DOHH2 (cell line): Measurements from ENCODE around the gene STX16.
"Not testable (repeated sequence)": the region's sequence is repeated elsewhere in the genome, so short reads cannot be mapped to it uniquely, and the experiment has no call there.

Source experiments
- H3F3A ChIP-seq: fragments of 200-600 bp; sonication (generic), shearing (Covaris generic); 2 replicates; pipeline ENCODE4 v1.6.0; 2016; ENCODE audit warnings: antibody characterized with exemption, mild to moderate bottlenecking; ENCODE audit not compliant: control insufficient read depth, insufficient read depth
- H3K27ac ChIP-seq: fragments of 200-600 bp; sonication (generic); 2 replicates; pipeline ENCODE4 v1.5.1; 2014; ENCODE audit warnings: low read depth, mild to moderate bottlenecking, low read length, moderate library complexity
- H3K27me3 ChIP-seq: fragments of 200-600 bp; sonication (generic); 2 replicates; pipeline ENCODE4 v1.6.1; 2014; ENCODE audit warnings: mild to moderate bottlenecking, low read length, mixed read lengths; ENCODE audit not compliant: control insufficient read depth
- H3K36me3 ChIP-seq: fragments of 200-600 bp; sonication (generic); 2 replicates; pipeline ENCODE4 v1.6.1; 2014; ENCODE audit warnings: mild to moderate bottlenecking, low read length, moderate library complexity, mixed read lengths; ENCODE audit not compliant: control insufficient read depth
- H3K4me1 ChIP-seq: fragments of 200-600 bp; sonication (generic); 2 replicates; pipeline ENCODE4 v1.6.1; 2014; ENCODE audit warnings: mild to moderate bottlenecking, low read length, mixed read lengths; ENCODE audit not compliant: control insufficient read depth
- H3K4me2 ChIP-seq: fragments of 200-600 bp; sonication (generic); 2 replicates; pipeline ENCODE4 v1.6.0; 2014; ENCODE audit warnings: mild to moderate bottlenecking, low read length, moderate library complexity
- H3K4me3 ChIP-seq: fragments of 200-600 bp; sonication (generic); 2 replicates; pipeline ENCODE4 v1.5.1; 2014; ENCODE audit warnings: mild to moderate bottlenecking, low read length, mixed read lengths
- H3K79me2 ChIP-seq: fragments of 200-600 bp; sonication (generic); 2 replicates; pipeline ENCODE4 v1.6.1; 2014; ENCODE audit warnings: mild to moderate bottlenecking, low read length, mixed read lengths; ENCODE audit not compliant: control insufficient read depth
- H3K9me2 ChIP-seq: fragments of 200-600 bp; sonication (generic); replicated peaks from 2 replicates; pipeline ENCODE4 v1.6.1; 2014; ENCODE audit warnings: mild to moderate bottlenecking, low read length, mixed read lengths; ENCODE audit not compliant: control insufficient read depth
- H3K9me3 ChIP-seq: fragments of 200-600 bp; sonication (generic); 2 replicates; pipeline ENCODE4 v1.6.1; 2014; ENCODE audit warnings: antibody characterized with exemption, low read length, mixed read lengths; ENCODE audit not compliant: control insufficient read depth, insufficient read depth
- H4K20me1 ChIP-seq: fragments of 200-600 bp; sonication (generic); 2 replicates; pipeline ENCODE4 v1.6.0; 2014; ENCODE audit warnings: low read depth, mild to moderate bottlenecking, antibody characterized with exemption, low read length, moderate library complexity; ENCODE audit not compliant: control insufficient read depth, insufficient read depth
- EZH2phosphoT487 ChIP-seq: fragments of 200-600 bp; sonication (generic); IDR thresholded peaks from 2 replicates; pipeline ENCODE4 v1.6.1; 2017; ENCODE audit warnings: borderline replicate concordance, mild to moderate bottlenecking, antibody characterized with exemption, low read length, moderate library complexity, mixed read lengths
- TF ChIP-seq, protein P1 (sequence below): fragments of 200-600 bp; sonication (generic); IDR thresholded peaks from one replicate; pipeline ENCODE4 v1.5.1; 2014; ENCODE audit warnings: antibody characterized with exemption, mild to moderate bottlenecking, low read depth, low read length; ENCODE audit not compliant: poor library complexity, severe bottlenecking

STX16 gene

DNA sequence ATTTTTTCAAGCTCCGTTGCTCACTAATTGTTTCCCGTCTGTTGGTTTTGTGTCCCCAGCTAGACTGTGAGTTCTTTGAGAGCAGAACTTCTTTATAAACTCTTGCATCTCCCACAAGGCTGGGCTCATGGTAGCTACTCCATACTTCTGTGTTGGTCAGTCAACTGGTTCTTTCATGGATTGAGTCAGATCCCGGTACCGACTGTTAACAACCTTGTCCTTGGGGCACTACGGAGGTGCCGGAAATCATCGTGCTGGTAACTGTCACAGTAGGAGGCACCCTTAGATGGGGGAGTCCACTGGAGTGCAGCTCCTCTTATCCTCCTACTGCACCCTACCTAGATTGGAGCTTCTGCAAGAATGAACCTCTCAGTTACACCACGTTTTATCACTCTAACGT, 8.6 kb upstream of the STX16 start:
- H3K4me1 ChIP-seq = peaks cover 3% of the 10 kb centered on the region; the same call in 1 of the 2 replicates
- no peaks in the 10 kb centered on the region for H3F3A ChIP-seq
- H3K79me2 ChIP-seq = no peaks in the 10 kb centered on the region
- TF ChIP-seq, protein P1, sequence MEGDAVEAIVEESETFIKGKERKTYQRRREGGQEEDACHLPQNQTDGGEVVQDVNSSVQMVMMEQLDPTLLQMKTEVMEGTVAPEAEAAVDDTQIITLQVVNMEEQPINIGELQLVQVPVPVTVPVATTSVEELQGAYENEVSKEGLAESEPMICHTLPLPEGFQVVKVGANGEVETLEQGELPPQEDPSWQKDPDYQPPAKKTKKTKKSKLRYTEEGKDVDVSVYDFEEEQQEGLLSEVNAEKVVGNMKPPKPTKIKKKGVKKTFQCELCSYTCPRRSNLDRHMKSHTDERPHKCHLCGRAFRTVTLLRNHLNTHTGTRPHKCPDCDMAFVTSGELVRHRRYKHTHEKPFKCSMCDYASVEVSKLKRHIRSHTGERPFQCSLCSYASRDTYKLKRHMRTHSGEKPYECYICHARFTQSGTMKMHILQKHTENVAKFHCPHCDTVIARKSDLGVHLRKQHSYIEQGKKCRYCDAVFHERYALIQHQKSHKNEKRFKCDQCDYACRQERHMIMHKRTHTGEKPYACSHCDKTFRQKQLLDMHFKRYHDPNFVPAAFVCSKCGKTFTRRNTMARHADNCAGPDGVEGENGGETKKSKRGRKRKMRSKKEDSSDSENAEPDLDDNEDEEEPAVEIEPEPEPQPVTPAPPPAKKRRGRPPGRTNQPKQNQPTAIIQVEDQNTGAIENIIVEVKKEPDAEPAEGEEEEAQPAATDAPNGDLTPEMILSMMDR = no peak
- no peak for TF ChIP-seq EZH2phosphoT487
- no peaks in the 10 kb centered on the region for H3K36me3 ChIP-seq
- H3K27ac ChIP-seq = no peak overlapping the region
- no peaks in the 10 kb centered on the region for H3K9me2 ChIP-seq
- no peaks in the 10 kb centered on the region for H4K20me1 ChIP-seq
- H3K27me3 ChIP-seq = peaks cover 49% of the 10 kb centered on the region
- no peak overlapping the region for H3K4me2 ChIP-seq
- H3K4me3 ChIP-seq = no peak overlapping the region
- no peaks in the 10 kb centered on the region for H3K9me3 ChIP-seq

DNA sequence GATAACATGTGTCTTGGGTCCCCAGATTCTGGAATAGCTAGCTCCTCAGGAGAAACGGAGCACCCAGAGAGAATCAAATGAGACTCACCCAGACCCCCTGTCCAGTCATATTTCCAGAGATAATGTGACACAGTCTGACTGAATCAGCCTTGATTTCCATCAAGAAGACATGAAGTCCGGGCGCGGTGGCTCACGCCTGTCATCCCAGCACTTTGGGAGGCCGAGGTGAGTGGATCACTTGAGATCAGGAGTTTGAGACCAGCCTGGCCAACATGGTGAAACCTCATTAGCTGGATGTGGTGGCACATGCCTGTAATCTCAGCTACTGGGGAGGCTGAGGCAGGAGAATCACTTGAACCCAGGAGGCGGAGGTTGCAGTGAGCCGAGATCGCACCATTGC, 8.2 kb upstream of the STX16 start:
- peaks cover 49% of the 10 kb centered on the region for H3K27me3 ChIP-seq
- H3K4me1 ChIP-seq, H3F3A ChIP-seq, H3K36me3 ChIP-seq, H3K9me2 ChIP-seq, H3K9me3 ChIP-seq, H3K27ac ChIP-seq, H3K4me2 ChIP-seq, H3K79me2 ChIP-seq, H3K4me3 ChIP-seq, H4K20me1 ChIP-seq: not testable (repeated sequence)

DNA sequence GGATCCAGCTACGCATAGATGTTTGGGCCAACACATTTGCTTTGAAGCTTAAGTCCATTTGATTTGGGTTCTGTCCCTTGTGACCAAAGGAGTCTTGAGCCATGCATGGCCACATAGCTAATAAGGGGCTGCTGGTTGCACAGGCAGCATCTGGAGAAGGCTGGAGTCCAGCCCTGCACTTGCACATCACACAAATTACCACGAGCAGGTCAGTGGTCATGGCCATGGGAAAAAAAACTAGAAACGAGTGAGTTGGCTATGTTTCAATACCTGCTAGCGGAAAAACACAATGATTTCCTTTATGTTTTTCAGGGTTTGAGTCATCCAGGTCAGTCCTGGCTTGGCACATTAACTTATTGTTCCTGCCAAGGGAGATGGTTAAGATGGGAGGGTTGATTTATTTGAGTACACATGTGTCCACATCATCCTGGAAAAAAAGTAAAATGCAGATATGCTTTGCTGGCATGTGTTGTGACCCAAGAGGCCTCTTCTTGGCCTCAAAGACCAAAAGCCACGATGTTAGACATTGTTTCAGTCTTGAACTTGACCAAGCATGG, 5.6 kb upstream of the STX16 start:
- H3K27ac ChIP-seq = no peak overlapping the region
- H3K27me3 ChIP-seq = peaks cover 39% of the 10 kb centered on the region
- H3K4me3 ChIP-seq = no peak overlapping the region
- H4K20me1 ChIP-seq = no peaks in the 10 kb centered on the region
- H3F3A ChIP-seq = no peaks in the 10 kb centered on the region
- H3K9me3 ChIP-seq = no peaks in the 10 kb centered on the region
- no peaks in the 10 kb centered on the region for H3K79me2 ChIP-seq
- TF ChIP-seq, protein P1 = no peak
- TF ChIP-seq EZH2phosphoT487 = no peak
- peaks cover 11% of the 10 kb centered on the region for H3K4me1 ChIP-seq
- no peak overlapping the region for H3K4me2 ChIP-seq
- H3K9me2 ChIP-seq = no peaks in the 10 kb centered on the region
- no peaks in the 10 kb centered on the region for H3K36me3 ChIP-seq

DNA sequence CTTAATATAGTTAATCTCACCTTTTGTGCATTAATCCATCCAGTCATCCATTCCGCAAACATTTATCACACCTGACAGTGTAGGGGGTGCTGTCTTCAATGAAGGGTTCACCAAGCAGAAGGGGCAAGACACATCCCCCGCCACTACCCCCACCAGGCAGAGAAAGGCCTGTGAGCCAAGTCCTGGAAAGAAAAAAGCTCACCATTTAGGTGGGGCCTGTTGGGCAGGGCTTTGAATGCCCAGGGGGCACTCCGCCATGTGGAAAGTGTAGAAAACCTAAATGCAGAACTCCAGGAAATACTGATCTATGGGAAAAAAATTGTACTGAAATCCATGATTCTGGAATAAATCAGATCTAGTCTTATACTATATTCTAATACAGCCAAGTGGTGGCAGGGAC, 4.8 kb upstream of the STX16 start:
- Histone ChIP-seq H4K20me1 (no peaks in the 10 kb centered on the region), H3K4me2 (no peak overlapping the region), H3K9me3 (no peaks in the 10 kb centered on the region), H3K27me3 (peaks cover 31% of the 10 kb centered on the region), H3K4me1 (peaks cover 11% of the 10 kb centered on the region), H3K36me3 (peaks cover under 1% of the 10 kb centered on the region), H3K27ac (no peak overlapping the region), H3K79me2 (peaks cover 2% of the 10 kb centered on the region), H3K9me2 (no peaks in the 10 kb centered on the region), H3F3A (no peaks in the 10 kb centered on the region), H3K4me3 (no peak overlapping the region)
- no peak for TF ChIP-seq EZH2phosphoT487
- TF ChIP-seq, protein P1 = no peak
